A673 (cell line): ENCODE data around the gene DCAF12. TPM values are rescaled to one million over a fixed set of nuclear protein-coding genes. Genes with fewer than 3 reads are reported as not detected.

Experiments
- BruUV-seq: library from RNA; stranded (reverse); fragments of 400-500 nt; replicated peaks from 2 replicates; lab custom pipeline; 2021; lab: Mats Ljungman, UMichigan
- CTCF ChIA-PET: fragments of 300-600 bp; sonication (Branson Sonifier 250); formaldehyde crosslinking; loops from one replicate; lab custom pipeline; 2022; ENCODE audit warnings: antibody characterized with exemption; lab: Charles Lee
- POLR2A ChIA-PET: fragments of 300-600 bp; sonication (Branson Sonifier 250); formaldehyde crosslinking; loops from one replicate; lab custom pipeline; 2022; ENCODE audit warnings: antibody characterized with exemption; ENCODE audit not compliant: low non-redundant PET; lab: Charles Lee
- DNase-seq: peaks from one replicate; pipeline ENCODE4 v3.0.0-alpha.2; 2015; ENCODE audit warnings: low spot score
- H3K27ac ChIP-seq: fragments of 200-600 bp; sonication (generic); 2 replicates; pipeline ENCODE4 v1.5.1; 2016; ENCODE audit warnings: mixed run types, low read depth, mild to moderate bottlenecking, mixed read lengths, antibody characterized with exemption, low read length; ENCODE audit not compliant: poor library complexity, severe bottlenecking
- H3K27me3 ChIP-seq: fragments of 200-600 bp; sonication (generic); replicated peaks from 2 replicates; pipeline ENCODE4 v1.6.1; 2017; ENCODE audit warnings: mixed run types, low read depth, mild to moderate bottlenecking, mixed read lengths, antibody characterized with exemption, low read length; ENCODE audit not compliant: insufficient read depth, poor library complexity
- H3K36me3 ChIP-seq: fragments of 200-600 bp; sonication (generic); 2 replicates; pipeline ENCODE4 v1.6.1; 2016; ENCODE audit warnings: mixed run types, mild to moderate bottlenecking, mixed read lengths, antibody characterized with exemption, low read length; ENCODE audit not compliant: insufficient read depth, poor library complexity, severe bottlenecking
- H3K4me1 ChIP-seq: fragments of 200-600 bp; sonication (generic); 2 replicates; pipeline ENCODE4 v1.6.1; 2017; ENCODE audit warnings: mixed run types, mild to moderate bottlenecking, mixed read lengths, antibody characterized with exemption, low read length; ENCODE audit not compliant: insufficient read depth, poor library complexity, severe bottlenecking
- H3K4me3 ChIP-seq: fragments of 200-600 bp; sonication (generic); 2 replicates; pipeline ENCODE4 v1.5.1; 2016; ENCODE audit warnings: low read depth, mixed run types, mild to moderate bottlenecking, mixed read lengths, low read length; ENCODE audit not compliant: poor library complexity, severe bottlenecking
- H3K9me3 ChIP-seq: fragments of 200-600 bp; sonication (generic); 2 replicates; pipeline ENCODE4 v1.6.1; 2016; ENCODE audit warnings: mixed run types, low read depth, mild to moderate bottlenecking, mixed read lengths, antibody characterized with exemption, low read length; ENCODE audit not compliant: poor library complexity, severe bottlenecking
- CTCF ChIP-seq: fragments of 300-800, 200-600 bp; sonication (generic); conservative IDR thresholded peaks from 2 replicates; pipeline ENCODE4 v1.5.1; 2017; ENCODE audit warnings: low read depth, mild to moderate bottlenecking, antibody characterized with exemption, low read length, moderate library complexity, mixed read lengths
- EZH2 ChIP-seq: fragments of 200-600 bp; sonication (generic); IDR thresholded peaks from 2 replicates; pipeline ENCODE4 v1.6.1; 2017; ENCODE audit warnings: borderline replicate concordance, low read depth, mild to moderate bottlenecking, mixed read lengths, antibody characterized with exemption, low read length; ENCODE audit not compliant: poor library complexity, severe bottlenecking
- intact Hi-C: fragments of 100-400 bp; cut with micrococcal nuclease; formaldehyde crosslinking; loops from one replicate; pipeline ENCODE4 v1.10.0; 2022; ENCODE audit not compliant: unreplicated experiment
- total RNA-seq: library from RNA; stranded (reverse); gene quantifications from 2 replicates; pipeline ENCODE4 v1.2.3, GENCODE V29; 2021

Gene DCAF12
- total RNA-seq, 1 experiment from 2014 or later: 37.9 TPM

DNA sequence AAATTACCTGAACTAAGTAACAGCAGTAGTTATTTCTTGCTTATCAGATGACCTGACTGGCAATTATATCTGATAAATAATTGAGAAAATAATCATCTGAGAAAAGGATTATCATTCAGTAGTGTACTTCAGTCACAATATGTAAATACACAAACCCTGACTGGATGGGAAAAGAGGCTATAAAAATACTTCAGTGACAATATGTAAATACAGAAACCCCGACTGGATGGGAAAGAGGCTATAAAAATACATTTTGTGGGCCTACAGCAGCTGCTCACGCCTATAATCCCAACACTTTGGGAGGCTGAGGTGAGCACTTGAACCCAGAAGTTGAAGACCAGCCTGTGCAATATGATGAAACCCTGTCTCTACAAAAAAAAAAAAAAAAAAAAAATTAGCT is 88.9 kb downstream of the DCAF12 start:
- intact Hi-C loops: no loop called here

DNA sequence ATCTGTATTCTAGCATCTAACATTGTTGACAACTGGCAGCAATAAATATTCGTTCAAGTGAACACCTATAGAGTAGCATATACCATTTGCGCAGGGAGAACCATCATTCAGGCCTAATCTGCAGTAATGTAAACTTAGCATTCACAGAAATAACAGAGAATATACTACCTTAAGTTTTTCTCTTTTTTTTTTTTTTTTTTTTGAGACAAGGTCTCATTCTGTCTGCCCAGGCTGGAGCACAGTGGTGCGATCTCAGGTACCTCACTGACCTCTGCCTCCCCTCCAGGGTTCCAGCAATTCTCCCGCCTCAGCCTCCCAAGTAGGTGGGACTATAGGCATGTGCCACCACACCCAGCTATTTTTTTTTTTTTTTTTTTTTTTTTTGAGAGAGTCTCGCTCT is 89.9 kb downstream of the DCAF12 start:
- ChIA-PET CTCF (no interaction called here), POLR2A (no interaction called here)
- Histone ChIP-seq H3K27me3 (no peaks in the 10 kb centered on the region), H3K9me3 (no peaks in the 10 kb centered on the region), H3K27ac (no peak overlapping the region), H3K36me3 (no peaks in the 10 kb centered on the region), H3K4me3 (no peak overlapping the region), H3K4me1 (no peaks in the 10 kb centered on the region)
- no peak for DNase-seq
- intact Hi-C loops: no loop called here
- TF ChIP-seq CTCF (no peak), EZH2 (no peak)
- BruUV-seq: no TSS peak

More for the DNA sequence above, 88.9 kb downstream of the DCAF12 start:
- no peak for DNase-seq
- Histone ChIP-seq H3K36me3 (peaks cover 6% of the 10 kb centered on the region), H3K4me1 (no peaks in the 10 kb centered on the region), H3K27ac (no peak overlapping the region), H3K9me3 (no peaks in the 10 kb centered on the region), H3K27me3 (no peaks in the 10 kb centered on the region), H3K4me3 (no peak overlapping the region)
- CTCF ChIA-PET: no interaction called here
- TF ChIP-seq CTCF: no peak
- no peak for TF ChIP-seq EZH2
- no TSS peak for BruUV-seq
- POLR2A ChIA-PET: interaction anchor here (0.6 kb wide), 1 partner anchor 299 kb away, joined by 8 read pairs; no protein-coding TSS in a partner anchor

Other genes with a start within 250 kb of the DCAF12 start
- gene UBAP2, start 77.8 kb downstream of the DCAF12 start, total RNA-seq: 58.8 and 62.5 TPM in 2 replicates
- 35.9 and 36.0 TPM in 2 replicates for gene UBAP1, start 52.3 kb upstream of the DCAF12 start, total RNA-seq
- 10.6 and 11.6 TPM in 2 replicates for gene KIF24, start 202.6 kb upstream of the DCAF12 start, total RNA-seq
- 19.1 and 25.3 TPM in 2 replicates for gene NUDT2, start 202.9 kb upstream of the DCAF12 start, total RNA-seq